Dedifferentiated amniotic fluid mesenchymal stem cell (primary cell): ENCODE data around the gene MRTFB.
"Not testable (repeated sequence)": the region's sequence is repeated elsewhere in the genome, so short reads cannot be mapped to it uniquely, and the experiment has no call there.

Experiments
- DNase-seq: peaks from one replicate; pipeline ENCODE4 v3.0.0-alpha.2; 2016; ENCODE audit errors: extremely low spot score

The MRTFB gene

GRCh38 chr16:14132696-14133048, 61.6 kb downstream of the MRTFB start:
- DNase-seq, result no peak

- DNase-seq, result peak; percentile 3
Observed at GRCh38 chr16:14133907-14134306, 62.8 kb downstream of the MRTFB start.

GRCh38 chr16:14135704-14136103, 64.6 kb downstream of the MRTFB start:
- DNase-seq, result peak; percentile 5

- DNase-seq, result no peak
Observed at GRCh38 chr16:14139872-14140271, 68.8 kb downstream of the MRTFB start.

- DNase-seq, result no peak
Observed at GRCh38 chr16:14140923-14141322, 69.8 kb downstream of the MRTFB start.

- DNase-seq, result peak; percentile 11
Observed at GRCh38 chr16:14146445-14146844, 75.3 kb downstream of the MRTFB start.

GRCh38 chr16:14148016-14148415, 76.9 kb downstream of the MRTFB start:
- DNase-seq, result no peak

- no peak for DNase-seq
Observed at GRCh38 chr16:14148569-14148968, 77.5 kb downstream of the MRTFB start.

- no peak for DNase-seq
Observed at GRCh38 chr16:14150796-14151195, 79.7 kb downstream of the MRTFB start.

- no peak for DNase-seq
Observed at GRCh38 chr16:14151256-14152030, 80.3 kb downstream of the MRTFB start.

GRCh38 chr16:14155572-14156190, 84.6 kb downstream of the MRTFB start:
- DNase-seq, result no peak

GRCh38 chr16:14164916-14165662, 94.0 kb downstream of the MRTFB start:
- no peak for DNase-seq

- no peak for DNase-seq
Observed at GRCh38 chr16:14168146-14168545, 97.0 kb downstream of the MRTFB start.

GRCh38 chr16:14172200-14172809, 101.2 kb downstream of the MRTFB start:
- DNase-seq, result peak; percentile 25

- no peak for DNase-seq
Observed at GRCh38 chr16:14175086-14175485, 104.0 kb downstream of the MRTFB start.

- DNase-seq, result no peak
Observed at GRCh38 chr16:14177704-14178103, 106.6 kb downstream of the MRTFB start.

GRCh38 chr16:14179116-14179515, 108.0 kb downstream of the MRTFB start:
- DNase-seq, result no peak

GRCh38 chr16:14180481-14180944, 109.4 kb downstream of the MRTFB start:
- no peak for DNase-seq

GRCh38 chr16:14181371-14182050, 110.4 kb downstream of the MRTFB start:
- DNase-seq, result peak; percentile 37

- DNase-seq, result no peak
Observed at GRCh38 chr16:14182999-14183398, 111.9 kb downstream of the MRTFB start.

GRCh38 chr16:14183962-14184361, 112.8 kb downstream of the MRTFB start:
- DNase-seq, result not testable (repeated sequence)
